ENCODE results near the gene RYR3.

The RYR3 gene

GRCh38 chr15:33894193-33894592 lies 583.4 kb downstream of the RYR3 start:
- TF ChIP-seq CTCF (IDR thresholded peaks at IDR 0.05; ENCODE audit: low read depth, low read length): no peak
- no peak overlapping the region for H3K4me3 ChIP-seq (ENCODE audit: low read depth, low read length)

GRCh38 chr15:33902043-33902442 lies 591.3 kb downstream of the RYR3 start:
- no peaks in the 10 kb centered on the region for H3K27me3 ChIP-seq
- no peaks in the 10 kb centered on the region for H3K9me3 ChIP-seq
- peaks cover 7% of the 10 kb centered on the region for H3K4me1 ChIP-seq
- DNase-seq: no peak
- no peak overlapping the region for H3K4me3 ChIP-seq (ENCODE audit: low read depth, low read length)
- TF ChIP-seq CTCF (IDR thresholded peaks at IDR 0.05; ENCODE audit: low read depth, low read length): no peak
- no peaks in the 10 kb centered on the region for H3K36me3 ChIP-seq

More at GRCh38 chr15:33894193-33894592, 583.4 kb downstream of the RYR3 start:
- no peaks in the 10 kb centered on the region for H3K36me3 ChIP-seq
- no peaks in the 10 kb centered on the region for H3K27me3 ChIP-seq
- DNase-seq: no peak
- H3K4me1 ChIP-seq: peaks cover 14% of the 10 kb centered on the region
- H3K9me3 ChIP-seq: no peaks in the 10 kb centered on the region

GRCh38 chr15:33903661-33904060 lies 592.9 kb downstream of the RYR3 start:
- Histone ChIP-seq H3K9me3 (no peaks in the 10 kb centered on the region), H3K4me1 (peaks cover 1% of the 10 kb centered on the region), H3K36me3 (no peaks in the 10 kb centered on the region), H3K27me3 (no peaks in the 10 kb centered on the region), H3K4me3 (ENCODE audit: low read depth, low read length) (no peak overlapping the region)
- no peak for TF ChIP-seq CTCF (IDR thresholded peaks at IDR 0.05; ENCODE audit: low read depth, low read length)
- no peak for DNase-seq

- Histone ChIP-seq H3K4me1 (no peaks in the 10 kb centered on the region), H3K4me3 (ENCODE audit: low read depth, low read length) (no peak overlapping the region), H3K9me3 (no peaks in the 10 kb centered on the region), H3K27me3 (no peaks in the 10 kb centered on the region), H3K36me3 (no peaks in the 10 kb centered on the region)
- TF ChIP-seq CTCF (IDR thresholded peaks at IDR 0.05; ENCODE audit: low read depth, low read length): no peak
- no peak for DNase-seq
Measured at GRCh38 chr15:33907326-33907725, 596.6 kb downstream of the RYR3 start.

GRCh38 chr15:33908406-33908805 lies 597.6 kb downstream of the RYR3 start:
- H3K4me3 ChIP-seq (ENCODE audit: low read depth, low read length): no peak overlapping the region
- TF ChIP-seq CTCF (IDR thresholded peaks at IDR 0.05; ENCODE audit: low read depth, low read length): no peak
- H3K36me3 ChIP-seq: no peaks in the 10 kb centered on the region
- H3K27me3 ChIP-seq: no peaks in the 10 kb centered on the region
- no peaks in the 10 kb centered on the region for H3K9me3 ChIP-seq
- no peaks in the 10 kb centered on the region for H3K4me1 ChIP-seq
- no peak for DNase-seq

GRCh38 chr15:33910741-33911140 lies 600.0 kb downstream of the RYR3 start:
- no peaks in the 10 kb centered on the region for H3K27me3 ChIP-seq
- no peaks in the 10 kb centered on the region for H3K4me1 ChIP-seq
- no peaks in the 10 kb centered on the region for H3K36me3 ChIP-seq
- no peak for DNase-seq
- no peak overlapping the region for H3K4me3 ChIP-seq (ENCODE audit: low read depth, low read length)
- no peaks in the 10 kb centered on the region for H3K9me3 ChIP-seq
- TF ChIP-seq CTCF (IDR thresholded peaks at IDR 0.05; ENCODE audit: low read depth, low read length): no peak
